NCI-H2196 (cell line): ENCODE data around the gene LRRC25.

Experiments used
- DNase-seq: peaks from one replicate; lab custom pipeline; 2025; ENCODE audit not compliant: unreplicated experiment; lab: John Stamatoyannopoulos, UW

The LRRC25 gene

GRCh38 chr19:18397242-18398202 is at the start of gene LRRC25:
Gene LRRC25 (minus strand): TSS chr19:18397622. CDS start chr19:18396963, 659 bp downstream.
- DNase-seq = no peak

- DNase-seq = no peak
Measured at GRCh38 chr19:18446811-18447359, 49.5 kb upstream of the LRRC25 start.

- no peak for DNase-seq
Measured at GRCh38 chr19:18446145-18446810, 48.9 kb upstream of the LRRC25 start.

DNA sequence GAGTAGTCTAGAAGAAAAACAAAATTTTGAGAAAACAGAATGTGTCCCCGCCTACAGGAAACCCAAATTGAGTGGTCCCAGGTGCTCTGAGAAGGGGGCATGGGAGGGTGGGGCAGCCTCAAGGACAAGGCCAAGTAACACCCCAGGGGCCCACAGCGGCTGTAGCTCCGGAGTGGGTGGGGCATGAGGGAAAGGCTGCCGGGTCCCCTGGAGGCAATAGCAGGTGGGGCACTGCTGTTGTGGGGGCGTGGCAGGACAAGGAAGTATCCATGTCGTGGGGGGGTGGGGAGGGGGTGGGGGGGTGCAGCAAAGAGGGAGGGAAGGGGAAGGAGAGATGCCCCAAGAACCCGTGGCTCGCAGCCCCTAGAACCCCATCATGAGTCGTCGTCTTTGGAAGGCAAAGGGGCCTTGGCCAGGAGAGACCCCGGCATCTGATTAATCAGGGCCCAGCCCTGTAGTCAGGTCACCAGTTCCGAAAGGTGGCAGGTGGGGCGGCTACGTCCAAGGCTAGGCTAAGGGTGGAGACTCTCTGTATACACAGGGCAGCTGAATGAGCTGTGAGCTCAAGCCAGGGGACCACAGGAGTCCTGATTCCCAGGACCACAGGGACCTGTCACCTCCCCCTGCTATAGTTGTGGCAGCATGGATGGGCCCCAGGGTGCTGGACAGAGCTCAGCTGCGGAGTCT is 48.0 kb upstream of the LRRC25 start:
- DNase-seq = no peak

DNA sequence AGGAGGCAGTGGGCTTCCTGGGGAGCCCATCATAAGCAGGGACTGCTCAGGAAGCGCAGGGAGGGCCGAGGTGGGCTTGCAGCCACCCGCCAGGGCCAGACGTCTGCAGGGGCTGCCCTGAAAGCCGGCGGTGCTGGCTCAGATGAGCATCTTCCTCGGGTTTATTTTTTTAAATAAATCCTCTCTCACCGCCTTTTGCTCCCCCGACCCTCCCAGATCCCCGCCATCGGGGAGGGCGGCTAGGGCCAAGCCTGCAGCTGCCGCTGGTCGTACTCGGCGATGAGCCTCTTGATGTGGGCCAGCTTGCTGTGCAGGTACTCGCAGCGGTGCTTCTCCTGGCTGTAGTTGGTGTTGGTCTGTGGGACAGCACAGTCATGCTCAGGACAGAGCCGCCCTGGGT is 47.1 kb upstream of the LRRC25 start:
- DNase-seq = no peak

DNA sequence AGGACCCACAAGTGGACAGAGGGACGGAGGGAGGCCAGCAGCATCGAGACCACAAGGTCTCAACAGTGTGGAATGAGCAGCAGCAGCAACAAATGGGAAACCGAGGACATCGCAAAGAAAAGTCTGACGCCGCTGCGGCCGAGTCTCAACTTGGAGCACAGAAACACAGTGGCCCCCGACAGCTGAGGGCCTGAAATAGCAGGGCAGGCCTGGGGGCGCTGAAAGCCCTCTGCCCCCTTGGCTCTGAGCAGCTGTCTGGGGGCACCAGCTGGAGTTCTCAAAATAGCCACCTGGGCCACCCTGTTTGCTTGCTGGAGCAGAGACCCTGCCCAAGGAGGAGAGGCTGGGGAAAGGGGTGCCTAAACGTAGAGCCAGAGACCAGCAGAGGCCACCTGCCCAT is 46.4 kb upstream of the LRRC25 start:
- no peak for DNase-seq

DNA sequence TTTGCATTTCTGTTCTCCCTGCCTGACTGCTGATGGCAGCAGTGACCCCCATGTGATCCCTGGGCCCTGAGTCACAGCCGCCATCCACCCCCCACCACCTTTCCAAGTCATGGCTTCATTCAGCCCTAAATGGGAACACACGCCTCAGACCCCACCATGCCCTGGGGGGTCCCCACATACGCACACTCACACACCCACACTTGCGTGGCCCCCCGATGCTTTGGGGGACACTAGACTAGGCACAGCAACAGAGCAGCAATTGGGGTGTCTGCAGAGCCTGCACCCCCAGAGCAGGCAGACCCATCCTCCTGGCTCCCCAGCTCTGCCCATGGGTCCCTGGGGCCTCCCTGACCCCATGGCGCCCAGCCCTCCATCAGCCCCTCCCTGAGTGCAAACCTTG is 46.0 kb upstream of the LRRC25 start:
- DNase-seq = no peak

- DNase-seq = no peak
Measured at GRCh38 chr19:18442941-18443340, 45.5 kb upstream of the LRRC25 start.

GRCh38 chr19:18441804-18442788 is 44.7 kb upstream of the LRRC25 start:
- no peak for DNase-seq

GRCh38 chr19:18440936-18441803 is 43.7 kb upstream of the LRRC25 start:
- no peak for DNase-seq

DNA sequence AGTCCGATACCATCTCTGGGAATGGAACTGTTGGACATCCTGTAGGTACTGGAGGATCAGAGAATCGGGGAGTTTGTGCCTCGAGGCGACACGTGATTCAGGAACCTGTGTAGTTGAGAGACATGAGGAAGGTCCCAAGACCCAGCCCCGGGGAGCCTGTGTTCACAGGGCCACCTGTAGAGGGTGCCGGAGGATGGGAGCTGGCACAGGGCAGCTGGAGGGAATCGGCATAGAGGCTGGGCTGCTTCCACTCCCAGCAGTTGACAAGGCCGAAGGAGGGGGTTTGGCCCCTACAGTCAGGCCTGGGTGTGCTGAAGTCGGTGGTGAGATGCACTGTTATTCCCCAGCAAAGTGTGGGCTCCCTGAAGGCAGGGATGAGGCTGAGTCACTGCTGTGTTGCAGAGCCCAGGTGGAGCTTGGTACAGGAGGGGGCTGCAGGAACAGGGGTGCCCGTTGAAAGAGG is 43.0 kb upstream of the LRRC25 start:
- DNase-seq = no peak

GRCh38 chr19:18439910-18440237 is 42.5 kb upstream of the LRRC25 start:
- no peak for DNase-seq

GRCh38 chr19:18439025-18439909 is 41.8 kb upstream of the LRRC25 start:
- DNase-seq = no peak

DNA sequence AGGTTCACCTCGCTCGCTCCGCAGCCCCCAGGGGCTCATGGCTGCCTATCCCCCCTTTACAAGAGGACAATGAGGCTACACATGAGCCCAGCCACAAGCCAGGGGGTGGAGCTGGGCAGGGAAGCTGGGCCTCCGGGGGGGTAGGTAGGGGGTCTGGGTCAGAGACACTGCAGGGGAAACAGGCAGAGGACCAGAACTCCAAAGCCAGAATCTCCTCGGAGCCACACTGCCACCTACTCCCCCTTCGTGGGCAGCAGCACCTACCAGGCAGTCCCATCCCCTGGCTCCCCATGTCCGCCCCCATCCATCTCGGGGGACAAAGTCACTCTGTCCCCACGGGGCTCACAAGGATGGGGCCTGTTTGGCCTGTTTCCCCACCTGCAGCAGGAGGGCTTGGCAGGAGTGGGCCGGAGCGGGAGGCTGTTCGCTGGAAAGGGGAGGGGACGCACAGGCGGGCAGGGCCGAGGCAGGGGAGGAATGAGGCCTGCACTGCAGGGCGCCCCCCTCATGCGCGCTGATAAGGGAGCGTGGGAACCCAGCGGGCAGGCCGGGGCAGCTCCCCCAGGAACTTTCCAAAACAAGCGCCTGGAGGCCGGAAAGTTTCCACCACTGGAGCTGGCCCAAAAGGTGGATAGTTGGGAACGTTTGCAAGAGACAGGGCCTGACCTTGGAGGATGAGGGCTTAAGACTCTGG is 41.1 kb upstream of the LRRC25 start:
- no peak for DNase-seq

DNA sequence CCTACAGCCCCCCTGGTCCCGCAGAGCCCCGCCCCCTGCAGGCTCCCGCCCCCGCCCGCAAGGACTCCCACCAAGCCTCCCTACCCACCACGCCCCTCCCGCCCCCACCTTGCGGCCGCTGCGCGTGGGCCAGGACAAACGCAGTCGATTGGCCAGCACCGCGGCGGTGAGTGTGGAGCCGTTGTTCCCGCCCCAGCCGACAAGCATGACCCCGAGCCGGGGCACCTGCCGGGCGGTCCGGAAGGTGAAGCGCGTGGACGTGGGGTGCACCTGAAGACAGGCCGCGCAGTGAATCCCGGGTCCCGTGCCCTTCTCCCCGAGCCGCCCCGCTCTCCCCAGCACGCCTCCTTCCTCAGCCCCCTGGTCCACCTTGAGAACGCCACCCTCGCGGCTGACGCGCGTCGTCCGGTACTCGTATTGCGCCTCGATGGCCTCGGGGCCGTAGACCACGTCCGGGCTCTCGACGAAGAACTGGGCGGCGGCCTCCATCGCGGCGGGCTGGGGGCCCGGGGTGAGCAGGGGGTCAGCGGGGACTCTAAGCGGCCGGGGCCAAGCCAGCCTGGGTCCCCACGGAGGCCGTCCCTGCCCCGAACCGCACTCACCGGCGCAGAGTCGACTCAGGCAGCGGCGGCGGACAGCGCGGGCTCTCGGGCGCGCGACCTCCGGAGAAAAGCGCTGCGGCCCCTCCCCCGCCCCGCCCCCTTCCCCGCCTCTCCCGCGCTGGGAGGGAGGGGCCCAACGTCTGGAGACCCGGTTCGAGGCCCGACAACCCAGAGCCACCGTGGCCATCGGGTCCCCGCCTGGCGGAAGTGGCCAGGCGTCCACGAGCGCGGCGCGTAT is 40.3 kb upstream of the LRRC25 start, which contains the start of gene ISYNA1:
Gene ISYNA1, minus strand, starts transcription at position 643 of the 840 bp plus-strand sequence. Its CDS starts 154 bp downstream, at position 489.
- DNase-seq = peak; percentile 65

DNA sequence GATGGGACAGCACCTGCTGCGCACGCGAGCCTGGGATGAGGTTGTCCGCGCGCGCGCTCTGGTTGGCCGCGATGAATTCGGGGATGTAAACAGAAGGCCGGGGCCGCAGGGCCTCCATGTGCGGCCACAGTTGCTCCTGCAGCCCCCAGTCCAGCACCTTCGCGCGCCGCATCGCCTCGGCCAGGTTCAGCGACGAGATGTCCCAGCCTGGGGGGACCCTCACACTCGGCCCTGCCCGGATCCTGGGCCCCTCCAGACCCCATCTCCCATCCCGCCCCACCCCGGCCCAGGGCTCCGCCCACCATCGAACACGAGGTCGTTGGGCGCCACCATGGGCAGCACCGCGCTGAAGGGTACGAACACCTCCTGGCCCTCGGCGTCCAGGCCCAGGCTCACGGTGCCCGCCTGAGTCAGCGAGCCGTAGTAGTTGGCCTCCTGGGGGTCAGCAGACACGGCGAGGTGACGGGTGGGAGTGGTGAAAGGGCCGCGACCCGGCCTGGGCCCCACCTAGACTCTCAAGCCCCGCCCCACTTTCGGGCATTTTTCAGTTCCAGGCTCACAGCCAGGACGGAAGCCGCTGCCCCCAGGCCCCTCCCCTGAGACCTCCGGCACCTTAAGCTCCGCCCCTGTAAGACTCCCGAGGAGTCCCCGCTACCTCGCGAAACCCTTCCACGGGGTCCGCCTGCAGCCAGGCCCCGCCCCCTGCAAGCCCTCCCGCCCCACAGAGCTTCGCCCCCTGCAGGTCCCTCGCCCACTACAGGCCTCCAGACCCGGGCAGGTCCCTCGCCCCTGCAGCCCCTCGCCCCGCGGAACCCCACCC is 39.5 kb upstream of the LRRC25 start:
- DNase-seq = peak; percentile 72
